ENCODE results near the gene PNPLA7. TPM values are rescaled to one million over a fixed set of nuclear protein-coding genes. Genes with fewer than 3 reads are reported as not detected.

The PNPLA7 gene
- total and polyA plus RNA-seq, 2 of the 13 experiments (the other 11 are each of a cell fraction or from before 2014, with no cell fraction given) = 0.42 to 1.5 TPM

GRCh38 chr9:137454597-137455358 lies 95.4 kb downstream of the PNPLA7 start (continued):
- TF ChIP-seq ARNT2 (CRISPR knock-in tag; IDR thresholded peaks at IDR 0.05; ENCODE audit: low read depth) (0 out of 2 replicates have a peak, but pooled peaks have one; percentile 19), SYNCRIP (IDR thresholded peaks at IDR 0.05; ENCODE audit: insufficient read depth, low read depth, low read length) (no peak), NFE2L1 (CRISPR knock-in tag; IDR thresholded peaks at IDR 0.05; ENCODE audit: borderline replicate concordance) (peak; percentile 24; the same call in 1 of the 2 replicates), FOXP1 (IDR thresholded peaks at IDR 0.05) (no peak), FOXP1 (CRISPR knock-in tag; IDR thresholded peaks at IDR 0.05) (no peak), HIC2 (CRISPR knock-in tag; IDR thresholded peaks at IDR 0.05; ENCODE audit: low read depth) (peak; percentile 96), KDM6A (CRISPR knock-in tag; IDR thresholded peaks at IDR 0.05; ENCODE audit: low read depth) (peak; percentile 93), ZNF589 (CRISPR knock-in tag; conservative IDR thresholded peaks at IDR 0.05) (0 out of 2 replicates have a peak, but pooled peaks have one; percentile 71), POLR2G (IDR thresholded peaks at IDR 0.05; ENCODE audit: low read depth, low read length) (peak; percentile 58), GZF1 (CRISPR knock-in tag; IDR thresholded peaks at IDR 0.05) (peak; percentile 62; the same call in 1 of the 2 replicates), ZNF83 (CRISPR knock-in tag; IDR thresholded peaks at IDR 0.05; ENCODE audit: borderline replicate concordance) (peak; percentile 65; the same call in 1 of the 2 replicates), SUZ12 (IDR thresholded peaks at IDR 0.05; ENCODE audit: low read depth, low read length) (no peak), ZNF180 (CRISPR knock-in tag; IDR thresholded peaks at IDR 0.05; ENCODE audit: borderline replicate concordance, low read depth) (no peak), ZNF205 (CRISPR knock-in tag; IDR thresholded peaks at IDR 0.05) (0 out of 2 replicates have a peak, but pooled peaks have one; percentile 42), SMC3 (IDR thresholded peaks at IDR 0.05; ENCODE audit: low read length) (no peak), PRDM15 (CRISPR knock-in tag; IDR thresholded peaks at IDR 0.05) (no peak), ZNF776 (CRISPR knock-in tag; IDR thresholded peaks at IDR 0.05) (peak; percentile 60; the same call in 1 of the 2 replicates), XRCC5 (optimal IDR thresholded peaks at IDR 0.05; ENCODE audit: low read length) (no peak), ZNF143 (CRISPR knock-in tag; IDR thresholded peaks at IDR 0.05) (peak; percentile 4; the same call in 1 of the 2 replicates), POGZ (CRISPR knock-in tag; IDR thresholded peaks at IDR 0.05) (peak; percentile 55; the same call in 1 of the 2 replicates), ZBTB42 (CRISPR knock-in tag; IDR thresholded peaks at IDR 0.05) (peak; percentile 94; the same call in 1 of the 2 replicates), CBX5 (CRISPR knock-in tag; IDR thresholded peaks at IDR 0.05; ENCODE audit: borderline replicate concordance) (peak; percentile 82; the same call in 1 of the 2 replicates), SNRNP70 (IDR thresholded peaks at IDR 0.05; ENCODE audit: low read depth, low read length) (no peak)

All from HepG2 (cell line).